ENCODE measurements around the gene MPZ.

Gene MPZ

DNA sequence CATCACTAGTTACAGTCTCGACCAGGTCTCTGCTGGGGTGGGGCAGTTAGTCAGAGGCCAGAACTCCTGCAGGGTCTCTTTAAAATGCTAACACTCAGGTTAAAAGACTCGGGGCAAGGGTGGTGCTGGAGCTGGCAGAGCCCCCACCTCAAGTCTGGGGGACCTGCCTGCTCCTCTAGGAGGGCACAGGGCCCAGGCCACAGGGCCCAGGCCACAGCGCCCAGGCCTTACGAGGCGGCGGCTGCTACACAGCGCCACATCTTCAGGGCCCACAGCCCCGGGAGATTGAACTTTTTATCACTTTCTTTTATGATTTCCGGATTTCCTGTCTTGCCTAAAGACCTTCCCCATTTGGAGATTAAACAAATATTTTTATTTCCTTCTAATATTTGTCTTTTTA lies 10.4 kb downstream of the MPZ start:
- TF ChIP-seq, protein P1, sequence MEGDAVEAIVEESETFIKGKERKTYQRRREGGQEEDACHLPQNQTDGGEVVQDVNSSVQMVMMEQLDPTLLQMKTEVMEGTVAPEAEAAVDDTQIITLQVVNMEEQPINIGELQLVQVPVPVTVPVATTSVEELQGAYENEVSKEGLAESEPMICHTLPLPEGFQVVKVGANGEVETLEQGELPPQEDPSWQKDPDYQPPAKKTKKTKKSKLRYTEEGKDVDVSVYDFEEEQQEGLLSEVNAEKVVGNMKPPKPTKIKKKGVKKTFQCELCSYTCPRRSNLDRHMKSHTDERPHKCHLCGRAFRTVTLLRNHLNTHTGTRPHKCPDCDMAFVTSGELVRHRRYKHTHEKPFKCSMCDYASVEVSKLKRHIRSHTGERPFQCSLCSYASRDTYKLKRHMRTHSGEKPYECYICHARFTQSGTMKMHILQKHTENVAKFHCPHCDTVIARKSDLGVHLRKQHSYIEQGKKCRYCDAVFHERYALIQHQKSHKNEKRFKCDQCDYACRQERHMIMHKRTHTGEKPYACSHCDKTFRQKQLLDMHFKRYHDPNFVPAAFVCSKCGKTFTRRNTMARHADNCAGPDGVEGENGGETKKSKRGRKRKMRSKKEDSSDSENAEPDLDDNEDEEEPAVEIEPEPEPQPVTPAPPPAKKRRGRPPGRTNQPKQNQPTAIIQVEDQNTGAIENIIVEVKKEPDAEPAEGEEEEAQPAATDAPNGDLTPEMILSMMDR (IDR thresholded peaks at IDR 0.05; ENCODE audit: insufficient read depth, missing control alignments), result no peak
- DNase-seq (ENCODE audit: insufficient read length, low spot score) (no peak), FAIRE-seq (no peak)

DNA sequence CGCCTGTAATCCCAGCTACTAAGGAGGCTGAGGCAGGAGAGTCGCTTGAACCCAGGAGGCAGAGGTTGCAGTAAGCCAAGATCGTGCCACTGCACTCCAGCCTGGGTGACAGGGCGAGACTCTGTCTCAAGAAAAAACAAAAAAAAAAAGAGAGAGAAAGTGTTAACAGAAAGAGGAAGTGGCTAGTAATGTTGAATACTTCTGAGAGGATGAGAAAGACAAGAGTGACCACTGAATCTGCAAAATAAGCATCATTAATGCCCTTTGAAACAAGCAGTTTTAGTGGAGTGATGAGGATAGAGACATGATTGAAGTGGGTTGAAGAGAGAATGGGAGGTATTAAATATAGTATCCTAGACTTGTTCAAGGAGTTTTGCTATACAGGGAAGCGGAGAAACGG lies 11.7 kb downstream of the MPZ start:
- TF ChIP-seq, protein P1 (IDR thresholded peaks at IDR 0.05; ENCODE audit: insufficient read depth, missing control alignments), result no peak
- FAIRE-seq (no peak), DNase-seq (ENCODE audit: insufficient read length, low spot score) (no peak)

DNA sequence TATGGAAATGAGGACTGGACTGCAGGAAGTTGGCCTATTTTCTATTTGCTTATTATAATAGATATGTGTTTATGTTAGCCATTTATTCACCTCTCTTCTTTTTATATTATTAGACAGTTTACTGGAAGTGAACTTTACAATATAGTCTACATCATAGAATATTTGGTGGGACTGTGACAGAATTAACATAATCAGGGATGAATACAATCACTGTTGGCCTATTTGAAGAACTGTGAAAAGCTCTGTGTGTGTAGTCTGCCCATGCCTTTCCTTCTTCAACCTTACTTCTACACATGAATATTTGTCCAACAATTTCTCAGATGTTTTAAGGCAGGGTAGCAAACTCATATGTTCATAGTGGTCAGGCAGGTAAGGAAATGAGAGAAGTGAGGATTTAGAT lies 12.4 kb downstream of the MPZ start:
- FAIRE-seq (peak; percentile 11), DNase-seq (ENCODE audit: insufficient read length, low spot score) (no peak)
- TF ChIP-seq, protein P1 (IDR thresholded peaks at IDR 0.05; ENCODE audit: insufficient read depth, missing control alignments), result no peak

DNA sequence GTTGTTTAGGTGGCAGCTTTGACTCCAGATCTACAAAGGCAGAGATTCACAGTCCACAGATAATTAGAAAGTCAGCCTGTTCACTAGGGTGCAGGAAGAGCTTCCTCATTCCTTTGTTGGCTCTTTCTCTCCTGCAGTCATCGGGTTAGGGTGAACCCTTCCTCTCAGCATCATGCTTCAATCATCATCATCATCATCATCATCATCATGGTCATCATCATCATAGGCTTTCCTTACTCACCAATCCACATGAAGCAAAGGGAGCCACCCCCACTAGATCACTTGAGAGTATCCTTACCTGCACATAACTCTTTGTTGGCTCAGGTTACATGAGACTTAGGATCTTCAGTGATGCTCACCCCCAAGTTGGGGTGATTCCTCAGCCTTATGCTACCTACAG lies 19.0 kb downstream of the MPZ start:
- TF ChIP-seq, protein P1 (IDR thresholded peaks at IDR 0.05; ENCODE audit: insufficient read depth, missing control alignments), result no peak
- no peak for FAIRE-seq
- DNase-seq (ENCODE audit: insufficient read length, low spot score), result no peak

DNA sequence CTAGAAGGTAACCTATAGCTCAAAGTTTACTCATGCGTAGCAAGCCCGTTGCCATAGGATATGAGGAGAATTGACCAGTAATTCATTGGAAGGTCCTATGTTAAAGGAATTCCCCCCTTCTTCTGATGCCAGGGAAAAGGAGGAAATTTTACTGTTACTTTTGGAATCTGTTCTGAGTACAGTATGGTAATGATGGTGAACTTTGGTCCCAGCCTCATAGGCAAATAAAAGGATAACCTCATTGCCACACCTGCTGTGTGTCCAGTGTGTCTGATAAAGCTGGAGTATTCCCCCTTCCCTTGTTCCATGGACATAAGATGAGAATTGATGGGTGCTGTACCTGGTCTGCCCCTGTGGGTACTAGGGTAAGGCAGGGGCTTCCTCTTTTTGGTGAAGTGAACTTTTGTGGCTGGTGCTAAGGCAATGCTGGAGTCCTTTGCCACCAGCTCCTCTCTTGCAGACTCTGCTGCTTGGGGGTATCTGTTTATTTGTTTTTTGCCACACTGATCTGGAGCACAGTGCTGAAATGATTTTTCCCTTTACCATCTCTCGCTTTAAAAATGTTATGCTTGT lies 22.2 kb downstream of the MPZ start:
- DNase-seq (ENCODE audit: insufficient read length, low spot score) (no peak), FAIRE-seq (no peak)
- TF ChIP-seq, protein P1 (IDR thresholded peaks at IDR 0.05; ENCODE audit: insufficient read depth, missing control alignments), result no peak

DNA sequence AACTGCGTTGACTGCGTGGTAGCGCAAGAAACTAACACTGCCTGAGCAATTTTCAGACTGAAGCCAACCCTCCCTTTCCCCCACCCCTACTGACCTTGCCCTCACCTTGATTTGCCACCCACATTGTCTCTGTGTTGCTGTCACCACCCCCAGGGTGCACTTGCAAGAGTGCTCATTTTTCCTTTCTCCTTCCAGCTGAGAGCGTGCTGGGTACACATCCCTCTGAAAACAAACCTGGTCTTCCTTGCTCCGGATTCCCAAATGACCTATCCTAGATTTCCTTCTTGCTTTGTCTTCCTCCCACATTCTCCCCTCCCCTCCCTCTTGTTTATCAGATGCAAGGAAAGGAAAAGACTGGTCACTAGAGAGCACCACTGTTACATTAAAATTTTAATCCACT lies 24.2 kb downstream of the MPZ start:
- TF ChIP-seq, protein P1 (IDR thresholded peaks at IDR 0.05; ENCODE audit: insufficient read depth, missing control alignments), result no peak
- no peak for FAIRE-seq
- no peak for DNase-seq (ENCODE audit: insufficient read length, low spot score)

DNA sequence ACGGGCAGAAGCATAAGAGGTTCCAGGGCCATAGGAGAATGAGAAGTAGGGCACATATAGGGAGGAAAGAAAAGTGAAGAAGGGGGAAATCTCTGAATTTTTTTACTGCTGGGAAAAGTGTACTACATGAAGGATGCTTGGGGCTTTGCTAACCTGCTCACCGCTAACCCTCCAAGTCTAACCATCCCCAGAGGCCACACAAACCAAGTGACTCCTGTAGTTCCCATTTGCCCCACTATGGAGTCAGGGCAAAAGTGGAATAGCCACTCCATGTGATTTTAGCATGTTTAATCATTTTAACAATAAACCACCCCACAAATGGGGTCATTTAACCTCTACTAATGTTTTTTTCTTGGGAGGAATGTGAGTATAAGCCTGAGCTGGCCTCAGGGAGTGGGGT lies 24.7 kb downstream of the MPZ start:
- DNase-seq (ENCODE audit: insufficient read length, low spot score) (no peak), FAIRE-seq (no peak)
- TF ChIP-seq, protein P1 (IDR thresholded peaks at IDR 0.05; ENCODE audit: insufficient read depth, missing control alignments), result no peak
